ENCODE results near the gene FA2H.

FA2H gene

DNA sequence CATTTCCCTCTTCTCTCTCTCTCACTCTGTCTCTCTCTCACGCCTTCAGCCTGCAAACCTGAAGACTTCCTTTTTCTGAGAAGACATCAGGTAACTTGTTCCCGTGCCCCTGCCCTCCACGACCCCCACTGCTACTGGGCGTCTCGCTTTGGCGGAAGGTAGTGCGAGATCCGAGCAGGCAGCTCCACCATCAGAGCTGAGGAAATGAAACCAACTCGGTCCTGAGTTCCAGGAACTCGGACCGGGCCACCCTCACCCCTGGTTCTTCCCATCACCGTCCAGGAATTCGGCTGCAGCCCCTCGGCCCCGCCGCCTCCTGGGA is 74.5 kb downstream of the FA2H start:
- no peak for DNase-seq (ENCODE audit: low read depth)
- in situ Hi-C loops (cut with HindIII; ENCODE audit: low sequenced_read_pairs): no loop called here
- H3K4me3 ChIP-seq (ENCODE audit: low read depth, low read length): peak overlapping the region; percentile 69

DNA sequence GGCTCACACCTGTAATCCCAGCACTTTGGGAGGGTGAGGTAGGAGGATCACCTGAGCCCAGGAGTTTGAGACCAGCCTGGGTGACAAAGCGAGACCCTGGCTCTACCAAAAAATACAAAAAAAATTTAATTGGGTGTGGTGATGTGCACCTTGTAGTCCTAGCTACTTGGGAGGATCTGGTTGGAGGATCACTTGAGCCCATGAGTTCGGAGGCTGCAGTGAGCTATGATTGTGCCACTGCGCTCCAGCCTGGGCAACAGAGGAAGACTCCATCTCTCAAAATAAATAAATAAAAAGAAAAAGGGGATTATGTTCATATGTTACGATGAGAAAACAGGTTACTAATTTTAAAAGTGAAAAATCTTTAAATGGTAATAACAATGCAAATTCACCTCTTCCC is 75.0 kb downstream of the FA2H start:
- no peak for DNase-seq (ENCODE audit: low read depth)
- in situ Hi-C loops (cut with HindIII; ENCODE audit: low sequenced_read_pairs): no loop called here
- H3K4me3 ChIP-seq (ENCODE audit: low read depth, low read length): peak overlapping the region; percentile 69
- TF ChIP-seq CTCF (IDR thresholded peaks at IDR 0.05; ENCODE audit: low read depth, low read length, missing control alignments): no peak

More for the DNA sequence above, 74.5 kb downstream of the FA2H start:
- TF ChIP-seq CTCF (IDR thresholded peaks at IDR 0.05; ENCODE audit: low read depth, low read length, missing control alignments): no peak

- H3K4me3 ChIP-seq (ENCODE audit: low read depth, low read length): no peak overlapping the region
- in situ Hi-C loops (cut with HindIII; ENCODE audit: low sequenced_read_pairs): no loop called here
- DNase-seq (ENCODE audit: low read depth): no peak
- TF ChIP-seq CTCF (IDR thresholded peaks at IDR 0.05; ENCODE audit: low read depth, low read length, missing control alignments): no peak
Measured at GRCh38 chr16:74698222-74698621, 76.4 kb downstream of the FA2H start.

DNA sequence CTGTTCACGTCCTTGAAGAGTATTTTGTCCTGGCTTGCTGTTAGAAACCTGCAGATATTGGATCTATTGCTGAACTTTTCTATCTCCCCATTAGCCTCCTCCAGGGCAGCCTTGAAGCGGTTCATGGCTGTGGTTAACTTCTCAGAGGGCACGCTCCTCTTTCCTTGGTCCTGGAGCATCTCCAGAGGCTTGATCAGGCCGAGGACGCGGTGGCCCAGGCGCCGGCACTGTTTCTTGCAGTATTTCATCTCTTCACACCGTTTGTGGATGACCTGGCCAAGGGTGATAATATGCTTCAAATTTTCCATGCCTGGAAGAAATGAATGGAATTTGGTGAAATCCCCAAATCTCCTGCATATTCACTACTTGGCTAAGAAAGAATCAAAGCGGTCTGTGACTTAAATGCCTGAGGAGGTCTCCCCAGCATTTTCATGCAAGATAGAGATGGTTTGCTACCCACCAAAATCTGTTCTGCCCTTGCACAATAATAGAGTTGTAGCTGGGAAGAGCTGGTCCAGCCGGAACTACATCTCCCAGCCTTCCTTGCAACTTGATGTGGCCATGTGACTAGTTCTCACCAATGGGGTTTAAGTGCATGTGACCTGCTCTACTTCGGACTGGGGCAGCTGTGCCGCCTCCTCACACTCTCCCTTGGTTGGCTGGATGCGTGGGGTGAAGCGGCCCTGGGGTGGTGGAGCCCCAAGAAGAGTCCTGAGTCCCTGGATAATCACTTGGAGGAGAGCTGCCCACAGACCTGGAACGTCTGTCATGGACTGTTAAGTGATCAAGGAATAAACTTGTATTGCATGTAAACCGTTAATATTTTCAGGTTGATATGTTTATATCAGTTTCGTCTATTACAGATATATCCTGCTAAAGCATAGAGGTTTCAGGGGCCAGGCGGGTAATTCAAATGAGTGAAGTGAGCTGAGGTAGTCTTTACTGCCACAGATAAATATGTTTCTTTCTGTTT is 78.9 kb downstream of the FA2H start:
- in situ Hi-C loops (cut with HindIII; ENCODE audit: low sequenced_read_pairs): no loop called here
- H3K4me3 ChIP-seq (ENCODE audit: low read depth, low read length): peak overlapping the region; percentile 35
- no peak for TF ChIP-seq CTCF (IDR thresholded peaks at IDR 0.05; ENCODE audit: low read depth, low read length, missing control alignments)
- peak; percentile 71 for DNase-seq (ENCODE audit: low read depth)

DNA sequence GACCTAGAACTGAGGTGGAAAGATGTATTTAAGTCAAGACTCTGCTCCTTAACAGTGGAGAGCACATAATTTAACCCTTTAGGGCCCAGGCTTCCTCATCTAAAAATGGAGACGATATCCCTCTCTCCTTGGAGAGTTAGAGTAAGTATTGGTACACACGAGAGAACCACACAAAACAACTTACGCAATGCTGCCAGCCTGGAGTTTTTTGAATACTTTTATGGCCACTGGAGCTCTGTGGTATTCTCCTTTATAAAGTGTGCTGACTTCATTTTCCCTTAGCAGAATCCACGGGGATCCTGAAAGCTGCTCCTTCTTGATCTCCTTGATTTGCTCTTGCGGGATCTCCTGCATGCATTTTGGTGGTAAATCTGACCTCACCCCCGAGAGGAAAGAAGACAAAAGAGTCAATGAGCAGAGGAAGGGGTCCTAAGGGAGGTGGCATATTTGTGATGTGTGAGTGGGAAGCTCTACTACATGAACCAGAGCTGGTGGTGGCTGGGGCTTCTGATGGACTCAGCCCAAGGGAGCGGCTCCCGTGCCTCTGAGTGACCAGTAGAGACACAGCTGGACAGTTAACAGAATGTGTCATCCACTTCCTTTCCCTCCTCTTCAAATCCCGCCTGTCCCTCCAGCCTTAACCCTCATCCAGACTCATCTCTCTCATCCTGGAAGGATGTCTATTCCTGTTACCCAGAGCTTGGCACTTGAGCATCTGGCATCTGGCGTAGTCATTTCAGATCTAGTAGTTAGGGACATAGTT is 83.3 kb downstream of the FA2H start:
- no peak for DNase-seq (ENCODE audit: low read depth)
- no peak for TF ChIP-seq CTCF (IDR thresholded peaks at IDR 0.05; ENCODE audit: low read depth, low read length, missing control alignments)
- in situ Hi-C loops (cut with HindIII; ENCODE audit: low sequenced_read_pairs): no loop called here
- H3K4me3 ChIP-seq (ENCODE audit: low read depth, low read length): no peak overlapping the region

DNA sequence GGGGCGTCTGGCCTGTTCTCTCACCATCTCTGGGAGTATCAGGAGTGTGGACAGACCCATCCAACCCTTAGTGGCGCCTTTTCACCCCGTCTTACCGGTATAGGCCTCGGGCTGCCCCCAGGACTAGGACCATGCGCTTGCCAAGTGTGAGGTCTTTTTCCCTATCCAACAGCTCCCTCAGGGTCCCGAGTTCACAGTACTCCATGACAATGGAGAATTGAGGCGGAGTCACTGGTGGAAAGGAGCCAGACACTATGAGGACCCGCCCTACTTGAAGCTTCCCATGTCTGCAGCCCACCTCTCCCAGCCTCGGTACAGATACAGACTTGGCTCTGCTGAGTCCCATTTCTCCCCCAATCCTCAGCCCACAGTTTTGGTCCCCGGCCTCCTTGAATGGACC is 92.1 kb downstream of the FA2H start:
- in situ Hi-C loops (cut with HindIII; ENCODE audit: low sequenced_read_pairs): no loop called here
- DNase-seq (ENCODE audit: low read depth): no peak
- TF ChIP-seq CTCF (IDR thresholded peaks at IDR 0.05; ENCODE audit: low read depth, low read length, missing control alignments): no peak
- no peak overlapping the region for H3K4me3 ChIP-seq (ENCODE audit: low read depth, low read length)
